HG03025 (cell line): Measurements from ENCODE around the gene TIAM2.

Source experiments
- ATAC-seq: cut with Tn5 transposase; IDR thresholded peaks from one replicate; pipeline ENCODE4 v1.9.1; 2021; ENCODE audit warnings: mild to moderate bottlenecking, moderate library complexity; ENCODE audit not compliant: unreplicated experiment, low FRiP score

TIAM2 gene

DNA sequence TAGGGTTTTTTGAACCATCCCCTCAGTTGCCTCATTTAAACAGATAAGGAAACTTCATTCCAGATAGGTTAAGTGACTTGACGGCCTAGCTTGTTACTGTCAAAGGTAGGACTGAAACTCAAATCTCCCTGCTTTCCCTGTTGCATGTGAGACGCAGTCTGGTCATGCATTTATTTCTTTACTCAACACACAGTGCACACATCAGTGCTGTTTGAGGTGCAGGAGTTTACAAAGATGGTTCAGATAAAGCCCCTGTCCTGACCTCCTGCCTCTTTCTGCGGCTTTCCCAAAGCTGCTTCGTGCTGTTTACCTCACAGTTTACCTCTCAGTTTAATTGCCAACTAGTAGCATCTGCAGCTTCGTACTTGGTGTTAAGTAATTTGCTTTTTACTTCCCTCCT is 26.6 kb downstream of the TIAM2 start:
- no peak for ATAC-seq

DNA sequence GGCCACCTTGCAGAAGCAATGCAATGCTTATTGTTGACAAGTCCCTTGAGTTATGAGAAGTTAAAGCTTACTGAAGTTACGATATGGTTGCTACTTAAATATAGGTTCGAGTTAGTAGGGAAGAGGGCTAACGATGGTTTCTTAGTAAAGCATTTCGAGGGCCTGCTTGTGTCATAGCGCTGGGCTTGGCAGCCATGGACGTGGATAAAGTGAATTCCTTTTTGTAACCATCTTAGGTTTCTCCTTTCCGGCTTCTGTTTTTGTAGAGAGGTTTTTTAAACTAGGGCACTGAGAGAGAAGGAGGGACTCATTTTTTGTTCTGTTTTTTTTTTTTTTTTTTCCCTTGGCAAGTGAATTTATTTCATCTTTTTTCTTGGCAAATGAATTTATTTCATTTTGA is 27.6 kb downstream of the TIAM2 start:
- no peak for ATAC-seq

DNA sequence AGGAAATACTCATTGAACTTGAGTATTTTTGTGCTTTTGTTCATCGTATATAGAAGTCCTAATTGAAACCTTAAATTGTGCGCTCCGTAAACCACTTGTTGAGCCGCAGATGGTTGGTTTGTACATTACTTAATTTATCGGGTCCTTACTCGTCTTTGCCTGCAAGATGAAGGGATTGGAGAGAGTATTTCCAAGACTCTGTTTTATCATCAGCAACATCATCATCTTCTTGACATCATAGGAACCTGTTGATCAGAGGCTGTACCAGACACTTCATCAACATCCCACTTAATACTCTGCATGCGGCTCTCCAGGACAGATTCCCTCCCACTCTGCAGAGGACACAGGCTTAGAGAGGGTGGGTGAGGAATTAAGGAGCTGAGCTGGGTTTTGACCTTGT is 28.6 kb downstream of the TIAM2 start:
- ATAC-seq: no peak

DNA sequence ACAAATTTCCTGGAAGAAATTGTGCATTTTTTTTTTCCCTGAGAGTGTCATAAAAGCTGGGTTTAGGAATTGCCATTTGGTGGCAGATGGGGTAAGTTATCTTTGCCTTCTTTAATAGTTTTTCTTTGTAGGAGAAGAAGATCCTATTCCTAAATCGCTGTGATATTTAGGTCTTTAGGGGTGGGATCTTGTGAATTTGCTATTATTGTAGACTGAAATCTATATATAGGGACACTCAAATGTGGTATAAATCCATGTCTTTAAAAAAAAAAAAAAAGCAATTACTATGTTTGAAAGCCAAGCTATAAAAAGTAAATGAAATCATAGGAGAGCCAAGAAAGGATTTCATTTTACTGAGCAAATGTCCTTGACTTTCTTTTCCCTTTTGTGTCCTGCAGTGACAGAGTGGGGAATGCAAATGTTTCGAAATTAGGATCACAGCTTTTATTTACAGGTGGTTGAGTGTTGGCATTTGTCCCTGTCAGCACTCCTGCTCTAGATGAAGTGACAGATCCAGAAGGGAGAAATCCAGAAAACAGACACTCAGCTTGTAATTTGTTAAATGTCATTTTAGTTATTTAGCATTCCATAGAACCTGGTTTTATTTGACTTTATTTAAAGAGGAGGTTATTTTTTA is 29.4 kb downstream of the TIAM2 start:
- no peak for ATAC-seq

DNA sequence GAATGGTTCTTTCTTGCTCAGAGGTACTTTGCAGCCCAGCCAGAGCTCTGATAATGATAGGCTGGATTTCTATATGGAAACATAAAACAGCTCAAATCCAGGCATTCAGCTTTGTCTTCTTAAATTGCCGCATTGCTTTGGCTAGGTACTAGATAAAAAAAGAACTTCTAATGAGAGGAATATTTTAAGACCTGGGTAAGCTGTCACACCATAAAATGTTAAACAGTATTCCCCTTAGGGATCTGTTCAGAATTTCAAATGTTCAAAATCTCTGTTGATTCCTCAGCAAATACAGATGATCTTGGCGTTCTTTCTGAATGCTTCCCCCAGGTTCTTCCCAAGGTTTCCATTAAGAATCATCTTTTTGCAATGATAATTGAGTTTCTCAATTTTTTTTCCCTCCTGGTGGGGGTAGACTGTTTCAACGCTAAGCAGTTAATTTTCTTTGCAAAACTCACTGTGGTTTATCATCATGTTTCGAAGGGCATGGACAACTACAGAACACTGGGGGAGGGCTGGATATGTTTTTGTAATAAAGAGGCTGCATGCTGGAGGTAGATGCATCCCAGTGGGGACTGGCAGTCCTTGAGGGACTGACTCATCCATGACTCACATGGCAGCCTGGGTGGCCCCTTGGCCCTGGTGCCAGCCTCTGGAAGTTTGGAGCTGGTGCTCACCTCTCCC is 31.0 kb downstream of the TIAM2 start:
- ATAC-seq: no peak

DNA sequence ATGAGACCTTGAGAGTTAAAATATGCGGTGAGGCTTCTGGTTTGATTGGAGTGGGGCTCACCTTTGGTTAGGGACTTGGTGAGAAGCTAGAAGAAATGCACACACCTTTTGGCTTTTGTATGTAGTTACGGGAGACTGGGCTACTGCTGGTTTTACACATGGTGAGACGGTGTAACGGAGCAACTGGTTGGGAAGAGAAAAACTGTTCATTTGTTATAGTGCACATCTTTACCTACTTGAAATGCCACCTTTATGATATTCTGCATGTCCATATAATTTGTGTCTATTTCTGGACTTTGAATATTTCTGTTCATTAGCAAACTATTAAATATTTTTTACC is 31.6 kb downstream of the TIAM2 start:
- ATAC-seq: no peak

DNA sequence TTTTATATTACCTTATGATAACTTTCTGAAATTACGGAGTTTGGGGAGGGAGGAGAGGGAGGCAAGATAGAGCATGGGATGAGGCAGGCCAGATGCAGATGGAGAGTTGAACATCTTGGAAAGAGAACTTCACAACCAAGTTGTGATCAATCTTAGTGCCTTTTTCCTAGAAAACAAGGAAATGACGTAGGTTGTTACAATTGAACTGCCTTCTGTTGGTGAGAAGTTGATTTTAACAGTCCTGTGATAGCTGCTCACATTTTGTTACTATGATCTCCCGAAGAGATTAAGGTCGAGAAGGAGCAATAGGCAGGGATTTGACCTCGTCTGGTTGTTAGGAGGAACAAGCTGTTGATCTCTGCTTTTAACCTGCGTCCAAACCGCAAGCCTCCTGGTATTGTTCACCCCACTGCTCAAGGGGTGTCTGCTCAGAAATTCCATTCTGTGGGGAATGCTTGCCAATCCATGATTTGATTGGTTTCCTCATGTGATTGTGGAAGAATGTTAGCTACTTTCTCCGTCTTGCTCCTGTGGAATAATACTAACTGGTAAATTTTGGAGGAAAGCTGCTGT is 35.1 kb downstream of the TIAM2 start:
- no peak for ATAC-seq

DNA sequence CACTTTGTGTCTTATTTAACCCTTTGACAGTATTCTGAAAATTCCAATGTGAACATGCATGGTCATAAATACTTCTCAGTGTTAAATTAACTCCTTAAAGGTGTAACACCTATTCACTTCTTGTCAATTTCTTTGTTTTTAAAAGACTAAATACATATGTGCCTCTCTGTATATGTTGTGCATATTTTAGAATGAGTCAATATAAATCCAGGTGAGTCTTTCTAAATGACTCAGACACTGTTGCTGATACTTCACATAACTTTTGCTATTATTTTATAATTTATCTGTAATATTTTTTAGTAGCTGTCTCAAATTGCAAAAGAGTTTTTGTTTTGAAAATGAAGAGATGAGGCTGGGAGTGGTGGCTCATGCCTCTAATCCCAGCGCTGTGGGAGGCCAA is 36.0 kb downstream of the TIAM2 start:
- no peak for ATAC-seq

DNA sequence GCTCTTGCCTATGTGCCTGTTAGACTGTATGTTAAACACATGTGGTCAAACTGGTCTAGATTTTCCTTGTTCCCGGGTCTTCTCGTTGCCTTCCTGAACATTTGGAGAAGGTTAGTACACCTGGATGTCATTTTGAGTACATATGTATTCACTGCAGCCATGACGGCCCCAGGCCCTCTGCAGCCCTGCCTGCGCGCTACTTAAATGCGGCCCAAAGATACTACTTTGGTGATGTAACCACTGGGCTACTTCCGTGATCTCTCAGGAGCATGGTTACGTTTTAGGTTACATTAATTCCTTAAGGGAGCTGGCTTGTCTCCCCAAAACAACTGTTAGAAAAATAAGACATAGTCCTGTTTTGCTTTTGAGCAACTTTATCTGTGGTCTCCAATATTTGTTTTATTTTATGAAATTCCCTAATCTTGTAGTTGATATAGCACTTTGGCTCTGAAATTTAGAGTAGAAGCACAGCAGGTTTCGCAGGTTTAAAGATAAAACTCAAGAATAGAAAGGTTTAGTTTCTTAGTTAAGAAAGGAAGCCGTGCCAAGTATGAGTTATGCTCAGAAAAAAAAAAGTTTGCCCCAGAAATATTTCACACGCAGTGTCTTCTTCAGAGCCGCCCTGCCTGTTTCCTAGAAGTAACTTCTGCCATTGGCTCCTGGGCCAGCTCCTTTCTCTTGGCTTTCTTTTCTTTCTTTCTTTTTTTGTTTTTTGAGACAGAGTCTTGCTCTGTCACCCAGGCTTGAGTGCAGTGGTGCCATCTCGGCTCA is 38.1 kb downstream of the TIAM2 start:
- no peak for ATAC-seq

DNA sequence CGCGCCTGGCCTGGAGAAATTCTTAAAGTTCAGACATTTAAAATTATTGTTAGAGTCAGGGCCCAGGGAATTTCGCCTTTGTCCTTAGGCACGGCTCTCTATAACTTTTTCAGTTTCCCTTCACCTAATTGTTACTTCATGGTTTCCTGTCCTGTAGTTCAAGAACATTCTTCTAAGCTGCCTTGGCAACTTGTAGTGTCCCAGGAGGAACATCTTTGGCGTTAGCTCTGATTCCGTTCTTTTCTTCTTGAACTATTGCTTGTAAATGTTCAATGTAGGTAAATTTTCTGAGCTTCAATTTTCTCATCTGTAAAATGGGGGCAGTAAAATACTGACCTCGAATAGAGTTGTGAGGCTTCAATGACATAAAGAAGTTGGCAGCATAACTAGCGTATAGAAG is 41.8 kb downstream of the TIAM2 start:
- ATAC-seq: no peak

DNA sequence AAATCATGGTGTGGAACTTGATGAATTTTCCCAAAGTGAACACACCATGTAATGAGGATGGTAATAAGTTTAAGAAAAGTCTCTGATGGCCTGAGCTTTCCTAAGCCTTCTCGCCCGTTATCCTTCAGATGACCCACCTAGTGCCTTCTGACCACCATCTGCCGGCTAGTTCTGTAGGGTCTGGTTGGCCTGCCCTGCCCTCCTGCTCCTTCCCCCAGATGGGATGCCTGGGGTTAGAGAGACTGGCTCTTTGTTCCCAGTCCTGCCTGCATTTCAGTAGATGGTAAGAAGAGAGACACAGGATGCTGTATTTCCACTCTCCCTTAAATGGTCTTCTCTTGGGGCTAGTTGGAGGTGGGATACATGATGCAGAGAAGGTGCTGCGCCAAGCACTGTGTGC is 43.0 kb downstream of the TIAM2 start:
- ATAC-seq: no peak

DNA sequence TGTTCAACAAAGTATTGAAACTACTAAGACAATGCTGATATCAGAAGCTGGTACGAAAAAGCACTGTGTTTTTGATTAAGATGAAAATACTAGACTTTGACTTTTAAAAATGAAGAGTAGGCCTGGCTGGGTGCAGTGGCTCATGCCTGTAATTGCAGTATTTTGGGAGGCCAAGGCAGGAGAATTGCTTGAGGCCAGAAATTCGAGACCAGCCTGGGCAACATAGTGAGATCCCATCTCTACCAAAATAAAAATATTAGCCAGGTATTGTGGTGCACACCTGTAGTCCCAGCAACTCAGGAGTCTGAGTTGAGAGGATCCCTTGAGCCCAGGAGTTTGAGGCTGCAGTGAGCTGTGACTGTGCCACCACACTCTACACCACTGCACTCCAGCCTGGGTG is 43.4 kb downstream of the TIAM2 start:
- no peak for ATAC-seq

DNA sequence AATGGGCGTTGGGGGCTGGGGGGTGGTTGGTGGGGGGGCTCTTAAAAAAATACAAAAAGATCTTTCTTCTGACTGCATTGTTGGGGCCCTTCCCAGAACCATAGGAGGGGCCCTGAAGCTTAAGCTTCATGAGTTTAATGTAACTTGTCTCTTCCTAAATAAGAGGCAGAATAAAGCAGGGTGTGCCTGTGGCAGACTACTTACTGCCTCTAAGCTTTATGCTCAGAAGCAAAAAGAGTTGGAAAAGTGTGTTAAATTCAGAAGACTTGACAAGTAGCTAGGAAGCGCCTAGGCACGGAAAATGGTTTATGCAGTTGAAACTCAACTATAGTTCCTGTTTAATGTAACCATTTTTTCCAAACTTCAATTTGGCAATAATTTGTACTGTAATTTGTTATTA is 44.5 kb downstream of the TIAM2 start:
- no peak for ATAC-seq

DNA sequence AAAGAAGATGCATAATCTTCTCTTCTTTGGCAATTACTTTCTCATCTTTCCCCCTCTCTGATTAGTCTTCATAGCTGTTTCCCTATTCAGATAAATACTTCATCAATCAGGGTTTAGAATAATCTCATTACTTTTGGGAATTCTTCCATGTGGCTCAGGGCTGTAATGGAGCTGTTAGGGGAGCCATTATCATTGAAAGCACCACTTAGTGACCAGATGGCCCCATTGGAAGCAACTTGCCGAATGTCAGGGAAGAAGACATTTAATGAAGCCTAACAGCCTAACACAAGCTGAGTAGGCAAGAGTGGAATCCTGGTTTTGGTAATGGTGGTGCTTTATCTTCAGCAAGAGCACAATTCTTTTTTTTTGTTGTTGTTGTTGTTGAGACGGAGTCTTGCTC is 45.0 kb downstream of the TIAM2 start:
- ATAC-seq: no peak

DNA sequence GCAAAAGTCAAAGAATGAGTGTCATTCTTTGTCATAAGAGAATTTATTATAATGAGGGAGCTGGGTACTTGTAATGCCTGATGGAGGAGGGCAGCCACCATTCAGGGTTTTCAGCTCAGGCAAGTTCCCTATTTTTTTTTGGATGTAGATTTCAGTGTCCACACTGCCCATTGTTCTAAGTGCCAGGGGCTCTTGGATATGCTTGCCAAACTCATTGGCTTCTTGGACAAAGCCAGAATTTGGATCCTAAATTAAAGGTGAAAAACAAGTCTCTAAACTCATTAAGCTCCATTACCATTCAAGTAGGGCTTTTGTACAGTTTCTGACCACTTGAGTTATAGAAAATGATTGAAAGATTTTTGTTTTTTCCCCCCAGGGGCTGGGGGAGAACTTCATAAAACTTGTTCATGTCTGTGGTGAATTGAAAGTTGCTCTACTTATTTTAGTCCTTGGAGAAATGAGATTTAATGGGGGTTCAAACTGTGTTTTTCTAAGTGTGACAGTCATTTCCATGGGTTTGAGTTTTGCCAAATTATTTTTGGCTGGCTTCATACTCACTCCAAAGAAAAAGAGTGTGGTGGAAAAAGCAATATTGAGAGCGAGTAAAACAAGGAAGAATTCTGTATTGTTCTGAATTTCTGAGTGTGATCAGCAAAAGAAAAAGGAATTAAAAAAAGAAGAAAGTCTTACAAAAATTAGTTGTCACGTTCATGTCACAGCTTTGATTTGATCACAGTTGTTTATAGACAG is 46.0 kb downstream of the TIAM2 start:
- ATAC-seq: no peak

DNA sequence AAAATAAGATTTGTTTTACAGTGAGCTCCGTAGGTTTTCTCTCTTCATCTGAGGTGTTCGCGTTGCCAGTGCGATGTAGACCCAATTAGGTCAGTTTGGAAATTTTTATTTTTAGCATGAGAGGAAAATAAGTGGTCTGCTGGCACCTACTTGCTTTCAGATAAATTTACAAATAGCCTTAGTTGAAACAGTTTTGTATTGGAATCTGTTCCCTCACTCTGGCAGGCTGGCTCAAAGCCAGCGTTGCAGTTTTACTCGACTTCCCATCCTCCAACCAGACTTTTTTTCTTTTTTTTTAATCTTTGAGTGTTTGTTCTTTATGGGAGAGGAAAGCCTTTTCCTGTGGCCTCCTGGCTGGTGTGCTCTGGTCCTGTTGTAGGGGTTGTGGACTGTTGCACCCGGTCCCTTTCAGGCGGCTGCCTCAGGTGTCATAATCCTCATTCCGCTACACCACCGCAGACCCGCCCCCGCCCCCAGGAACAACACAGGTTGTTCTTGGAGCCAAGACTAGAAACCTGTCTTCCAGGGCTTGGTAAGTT is 46.7 kb downstream of the TIAM2 start:
- no peak for ATAC-seq

DNA sequence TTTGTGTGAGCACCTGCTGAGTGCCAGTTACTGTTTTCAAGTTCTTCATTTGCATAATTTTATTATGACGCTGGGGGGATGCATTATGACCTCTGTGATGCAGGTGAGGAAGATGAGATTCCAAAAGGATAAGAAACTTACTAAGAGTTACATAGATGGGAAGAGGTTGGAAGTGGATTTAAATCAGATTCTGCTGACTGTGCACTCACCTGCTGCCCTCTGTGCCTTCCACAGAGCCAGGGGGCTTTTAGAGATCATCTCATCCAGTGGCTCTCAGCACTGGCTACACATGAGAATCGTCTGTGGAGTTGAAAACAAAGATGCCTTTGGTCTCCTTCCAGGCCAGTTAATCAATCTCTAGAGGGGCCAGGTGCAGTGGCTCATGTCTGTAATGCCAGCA is 47.9 kb downstream of the TIAM2 start:
- ATAC-seq: no peak

DNA sequence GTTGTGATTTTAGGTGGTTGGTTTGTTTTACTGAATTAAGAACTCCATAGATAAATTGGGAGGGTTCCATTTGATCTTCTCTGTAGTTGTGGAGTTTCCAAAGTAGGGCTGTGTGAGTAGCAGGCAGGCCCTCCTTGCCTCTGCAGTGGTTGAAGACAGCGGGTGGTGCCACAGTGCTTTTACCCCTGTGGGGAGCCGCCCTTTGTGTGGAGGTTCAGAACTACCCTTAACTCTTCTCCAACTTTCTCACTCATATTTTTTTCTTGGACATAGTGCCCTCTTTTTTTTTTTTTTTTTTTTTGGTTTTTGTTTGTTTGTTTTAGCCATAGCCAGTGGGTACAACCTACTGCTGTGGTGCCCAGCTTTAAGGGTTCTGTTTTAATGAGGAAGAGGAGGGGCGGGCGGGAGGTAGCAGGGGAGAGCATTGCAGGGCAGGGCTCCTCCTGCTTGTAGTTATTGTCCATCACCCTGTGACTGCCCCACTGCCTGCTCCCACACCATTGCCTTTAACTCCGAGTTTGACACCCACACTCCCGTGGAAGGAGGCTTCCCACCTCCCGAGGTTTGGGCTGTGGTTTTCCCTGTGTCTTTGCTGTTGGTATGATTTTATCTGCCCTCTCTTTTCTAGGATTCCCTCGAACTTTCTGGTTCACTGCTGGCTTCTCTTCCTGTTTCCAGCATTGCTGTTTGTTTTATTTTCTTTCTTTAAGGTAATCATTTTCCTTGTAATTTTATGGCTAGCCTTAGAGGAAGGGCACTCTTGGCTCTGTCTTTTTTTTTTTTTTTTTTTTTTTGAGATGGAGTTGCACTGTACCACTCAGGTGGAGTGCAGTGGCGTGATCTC is 50.7 kb downstream of the TIAM2 start:
- no peak for ATAC-seq

DNA sequence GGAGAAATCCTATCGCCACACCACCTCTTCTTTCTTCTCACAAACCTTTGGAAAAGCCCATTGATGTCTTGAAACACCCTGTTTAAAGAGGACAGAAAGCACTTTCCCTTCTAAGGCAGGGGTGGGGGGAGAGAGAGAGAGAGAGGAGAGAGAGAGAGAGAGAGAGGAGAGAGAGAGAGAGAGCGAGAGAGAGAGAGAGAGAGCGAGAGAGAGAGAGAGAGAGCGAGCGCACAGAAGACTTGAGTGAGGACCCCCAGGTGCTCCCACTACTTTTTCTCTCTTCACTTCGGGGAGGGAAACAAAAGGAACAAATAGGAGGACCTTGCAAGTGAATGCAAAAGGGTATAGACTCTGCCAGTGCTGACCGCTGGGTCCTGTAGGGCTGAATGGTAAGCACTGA is 52.4 kb downstream of the TIAM2 start:
- no peak for ATAC-seq

DNA sequence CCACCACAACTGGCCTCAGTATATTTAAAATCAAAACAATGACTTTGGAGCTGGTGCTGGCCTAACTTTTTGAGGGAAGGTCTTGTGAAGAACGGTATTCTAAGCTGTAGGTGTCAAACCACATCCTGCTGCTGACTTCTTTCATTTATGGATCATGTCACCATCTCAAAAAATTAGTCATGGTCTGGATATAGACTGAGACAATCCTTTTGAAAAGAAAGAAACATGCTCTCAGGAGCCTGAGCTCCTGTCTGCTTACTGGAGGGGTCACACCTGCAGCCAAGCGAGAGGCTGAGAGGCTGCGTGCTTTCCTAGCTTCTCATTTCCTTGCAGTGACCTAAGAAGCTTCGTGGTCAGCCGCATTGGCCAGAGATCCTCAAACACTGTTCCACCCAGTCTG is 55.2 kb downstream of the TIAM2 start:
- ATAC-seq: peak; percentile 61
